ENCODE data around the gene R3HDML.

- no peak for TF ChIP-seq POLR2AphosphoS5 (IDR thresholded peaks at IDR 0.05; ENCODE audit: low read depth)
- no peak for TF ChIP-seq CTCF (IDR thresholded peaks at IDR 0.05; ENCODE audit: insufficient read depth, low read length)
- no peak for TF ChIP-seq GABPA (IDR thresholded peaks at IDR 0.05; ENCODE audit: low read depth)
- TF ChIP-seq SPI1 (IDR thresholded peaks at IDR 0.05; ENCODE audit: borderline replicate concordance, low read depth) = no peak
- TF ChIP-seq REST (IDR thresholded peaks at IDR 0.05; ENCODE audit: insufficient replicate concordance, low read depth) = no peak
Measured at GRCh38 chr20:44296011-44296410, 40.8 kb upstream of the R3HDML start.

All from HL-60 (cell line).